ENCODE measurements around the gene PLA2G6. TPM values are rescaled to one million over a fixed set of nuclear protein-coding genes. Genes with fewer than 3 reads are reported as not detected.

The PLA2G6 gene
- total and polyA plus RNA-seq, 8 donors: 6.0 to 68.3 (median 25.8) TPM

DNA sequence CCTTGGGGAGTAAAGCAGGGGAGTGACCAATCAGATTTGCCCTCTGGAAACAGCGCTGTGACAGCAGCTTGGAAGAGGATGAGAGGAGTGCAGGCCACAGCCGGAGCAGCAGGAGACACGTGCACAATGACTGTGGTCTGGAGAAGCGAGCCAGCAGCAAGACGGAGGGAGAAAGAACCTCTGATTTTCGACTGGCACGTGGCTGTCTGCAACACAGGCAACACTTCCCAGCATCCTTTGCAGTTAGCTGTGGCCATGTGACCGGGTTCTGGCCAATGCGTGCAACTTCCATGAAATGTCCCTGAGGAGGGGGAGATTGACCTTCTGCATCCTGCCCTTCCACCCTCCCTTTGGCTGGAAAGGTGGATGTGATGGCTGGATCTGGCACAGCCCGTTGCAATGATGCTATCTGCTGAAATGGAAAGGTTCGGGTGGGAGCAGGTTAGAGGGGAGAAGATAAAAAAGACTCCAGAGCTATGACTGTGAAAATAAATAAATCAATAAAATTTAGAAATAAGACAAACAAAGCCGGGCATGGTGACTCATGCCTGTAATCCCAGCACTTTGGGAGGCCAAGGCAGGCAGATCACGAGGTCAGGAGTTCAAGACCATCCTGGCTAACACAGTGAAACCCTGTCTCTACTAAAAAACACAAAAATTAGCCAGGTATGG lies 15.6 kb downstream of the PLA2G6 start:
- Histone ChIP-seq H3K36me3 (peaks cover 0 to 16% (median 2%) of the 10 kb centered on the region in 4 donors), H3K4me1 (peaks cover 16 to 48% (median 35%) of the 10 kb centered on the region in 4 donors), H3K27me3 (no peaks in the 10 kb centered on the region), H3K27ac (peak overlapping the region in 2 of 5 donors; percentile 64 to 80), H3K4me3 (no peak overlapping the region), H3K9me3 (no peaks in the 10 kb centered on the region)
- TF ChIP-seq POLR2AphosphoS5 (IDR thresholded peaks at IDR 0.05): no peak
- TF ChIP-seq EP300 (IDR thresholded peaks at IDR 0.05): no peak
- no peak for TF ChIP-seq POLR2A (IDR thresholded peaks at IDR 0.05)
- TF ChIP-seq CTCF (IDR thresholded peaks at IDR 0.05): no peak
- no peak for DNase-seq
- intact Hi-C loops (cut with DNase I; ENCODE audit: low total_unique reads): no loop called here
- 86 to 88% (median 87%) methylated on average over 13 of the region's 13 CpGs for WGBS, 5 donors

DNA sequence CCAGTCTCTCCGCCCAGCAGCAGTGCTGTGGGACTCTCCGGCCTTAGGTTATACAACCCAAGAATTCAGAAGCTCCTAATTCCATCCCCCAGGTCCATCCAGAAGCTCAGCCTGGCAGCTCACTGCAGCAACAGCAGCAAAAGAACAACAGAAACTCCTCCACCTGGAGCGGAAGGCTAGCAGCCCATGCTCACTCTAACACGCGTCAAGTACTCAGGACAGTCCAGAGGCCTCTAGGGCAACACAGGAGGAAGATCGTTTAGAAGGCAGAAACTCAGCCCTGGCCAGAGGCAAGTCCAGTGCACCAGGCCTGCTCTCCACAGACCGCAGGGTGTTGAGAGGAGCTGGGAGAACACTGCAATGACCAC lies 17.1 kb downstream of the PLA2G6 start:
- no peak overlapping the region for H3K4me3 ChIP-seq
- TF ChIP-seq POLR2A (IDR thresholded peaks at IDR 0.05) (no peak), EP300 (IDR thresholded peaks at IDR 0.05) (no peak), POLR2AphosphoS5 (IDR thresholded peaks at IDR 0.05) (no peak), CTCF (IDR thresholded peaks at IDR 0.05) (no peak)
- 69 to 86% (median 84%) methylated on average over 7 of the region's 7 CpGs for WGBS, 5 donors
- no peaks in the 10 kb centered on the region for H3K27me3 ChIP-seq
- no peak for DNase-seq
- no peaks in the 10 kb centered on the region for H3K9me3 ChIP-seq
- H3K36me3 ChIP-seq: peaks cover 0 to 16% (median 2%) of the 10 kb centered on the region in 4 donors
- peaks cover 16 to 48% (median 35%) of the 10 kb centered on the region in 4 donors for H3K4me1 ChIP-seq
- H3K27ac ChIP-seq: peak overlapping the region; percentile 32 to 64 (median 44)
- intact Hi-C loops (cut with DNase I; ENCODE audit: low total_unique reads): no loop called here

GRCh38 chr22:38163844-38164550 lies 17.6 kb downstream of the PLA2G6 start:
- Histone ChIP-seq H3K4me3 (no peak overlapping the region), H3K27me3 (no peaks in the 10 kb centered on the region), H3K4me1 (peaks cover 16 to 48% (median 35%) of the 10 kb centered on the region in 4 donors), H3K36me3 (peaks cover 0 to 12% (median 2%) of the 10 kb centered on the region in 4 donors), H3K27ac (peak overlapping the region; percentile 12 to 64 (median 44)), H3K9me3 (no peaks in the 10 kb centered on the region)
- DNase-seq: peak in 1 of 2 donors; percentile 56
- WGBS, 5 donors: 39 to 64% (median 50%) methylated on average over 7 to 13 of the region's 13 CpGs
- intact Hi-C loops (cut with DNase I; ENCODE audit: low total_unique reads): no loop called here
- no peak for TF ChIP-seq POLR2AphosphoS5 (IDR thresholded peaks at IDR 0.05)
- TF ChIP-seq CTCF (IDR thresholded peaks at IDR 0.05): no peak
- no peak for TF ChIP-seq POLR2A (IDR thresholded peaks at IDR 0.05)
- no peak for TF ChIP-seq EP300 (IDR thresholded peaks at IDR 0.05)

DNA sequence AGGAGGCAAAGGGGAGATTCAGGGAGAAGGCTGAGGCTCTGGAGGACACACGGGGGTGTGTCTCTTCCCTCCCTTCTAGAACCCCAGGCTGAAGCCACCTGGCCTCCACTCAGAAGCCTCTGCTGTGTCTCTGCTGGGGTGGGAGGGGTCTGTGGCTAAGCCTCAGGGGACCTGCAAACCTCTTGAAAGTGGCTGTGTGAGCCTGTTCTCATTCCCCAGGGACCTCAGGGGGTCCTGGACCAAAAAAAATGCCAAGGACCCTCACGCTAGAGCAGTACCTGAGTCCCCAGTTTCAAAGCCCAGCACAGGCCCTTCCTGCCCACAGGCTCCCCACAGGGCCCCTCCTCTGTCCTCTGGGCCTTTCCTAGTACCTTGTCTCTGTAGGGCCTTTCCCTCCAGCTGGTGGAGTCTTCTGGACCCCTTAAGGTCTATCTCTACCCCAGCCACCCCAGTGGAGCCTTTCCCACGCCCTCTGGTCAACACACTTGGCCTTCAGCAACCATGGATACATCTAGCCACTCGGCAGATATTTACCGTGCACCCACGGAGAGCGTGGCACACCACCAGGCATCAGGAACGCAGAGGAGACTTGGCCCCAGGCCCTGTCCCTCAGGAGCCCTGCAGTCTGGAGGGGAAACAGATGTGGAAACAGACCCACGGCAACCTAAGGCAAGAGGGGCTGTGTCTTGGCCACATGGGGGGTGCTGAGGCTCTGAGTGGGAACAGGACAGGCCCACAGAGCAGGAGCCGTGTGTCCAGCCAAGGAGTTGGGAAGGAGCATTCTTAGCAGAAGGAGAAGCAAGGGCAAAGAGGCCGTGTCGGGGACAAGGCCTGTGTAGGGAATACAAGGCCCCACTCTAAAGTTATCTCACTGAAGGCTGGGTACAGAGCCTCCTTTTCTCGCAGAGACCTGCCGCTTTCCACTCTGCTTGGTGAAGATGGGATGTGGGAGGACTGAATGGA lies 18.5 kb downstream of the PLA2G6 start:
- no peak for DNase-seq

More for the DNA sequence above, 18.5 kb downstream of the PLA2G6 start:
- TF ChIP-seq CTCF (IDR thresholded peaks at IDR 0.05) (no peak), POLR2AphosphoS5 (IDR thresholded peaks at IDR 0.05) (no peak), POLR2A (IDR thresholded peaks at IDR 0.05) (no peak), EP300 (IDR thresholded peaks at IDR 0.05) (no peak)
- Histone ChIP-seq H3K4me3 (no peak overlapping the region), H3K9me3 (no peaks in the 10 kb centered on the region), H3K27me3 (no peaks in the 10 kb centered on the region), H3K36me3 (peaks cover 0 to 10% (median 1%) of the 10 kb centered on the region in 4 donors), H3K4me1 (peaks cover 13 to 40% (median 32%) of the 10 kb centered on the region in 4 donors), H3K27ac (peak overlapping the region; percentile 9 to 64 (median 44))
- 59 to 83% (median 62%) methylated on average over 10 to 14 of the region's 14 CpGs for WGBS, 5 donors
- intact Hi-C loops (cut with DNase I; ENCODE audit: low total_unique reads): no loop called here

All from stomach (tissue), 9 donors.